ENCODE measurements around the gene COQ10A.
"Not testable (repeated sequence)": the region's sequence is repeated elsewhere in the genome, so short reads cannot be mapped to it uniquely, and the experiment has no call there.

Gene COQ10A

GRCh38 chr12:56274299-56274698, 7.6 kb downstream of the COQ10A start:
- no peak for FAIRE-seq
- no peak for DNase-seq (ENCODE audit: low spot score)

DNA sequence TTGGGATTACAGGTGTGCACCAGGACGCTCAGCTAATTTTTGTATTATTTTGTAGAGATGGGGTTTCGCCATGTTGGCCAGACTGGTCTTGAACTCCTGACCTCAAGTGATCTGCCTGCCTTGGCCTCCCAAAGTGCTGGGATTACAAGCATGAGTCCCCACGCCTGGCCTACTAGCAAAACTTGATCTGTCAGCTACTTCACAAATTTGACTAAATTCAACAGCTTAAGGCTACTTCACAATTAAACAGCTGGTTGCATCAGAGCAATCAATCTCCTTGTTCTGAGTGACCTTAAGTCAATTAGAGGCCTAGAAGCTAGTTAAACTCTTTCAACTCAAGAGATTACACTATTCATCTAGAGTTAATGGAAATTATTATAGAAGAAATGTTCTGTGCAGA, 12.2 kb downstream of the COQ10A start:
- no peak for DNase-seq (ENCODE audit: low spot score)
- no peak for FAIRE-seq

DNA sequence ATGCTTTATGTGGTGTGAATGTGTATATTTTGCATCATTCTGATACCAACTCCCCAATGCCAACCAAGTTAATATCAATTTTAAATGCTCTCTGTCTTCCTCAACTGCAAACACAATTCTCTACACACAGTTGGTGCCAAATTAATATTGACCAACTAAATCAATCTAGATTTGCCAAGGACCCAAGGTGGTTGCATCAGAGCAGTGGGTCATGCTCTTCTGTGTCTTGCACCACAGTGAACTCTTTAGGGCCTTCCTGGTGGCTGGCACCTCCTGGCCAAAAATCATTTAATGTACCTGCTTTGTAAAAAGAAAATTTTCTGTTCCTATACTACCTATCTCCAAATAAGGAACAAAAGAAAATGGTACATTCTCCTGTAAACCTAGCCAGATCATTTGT, 14.1 kb downstream of the COQ10A start:
- FAIRE-seq = no peak
- DNase-seq (ENCODE audit: low spot score) = no peak

DNA sequence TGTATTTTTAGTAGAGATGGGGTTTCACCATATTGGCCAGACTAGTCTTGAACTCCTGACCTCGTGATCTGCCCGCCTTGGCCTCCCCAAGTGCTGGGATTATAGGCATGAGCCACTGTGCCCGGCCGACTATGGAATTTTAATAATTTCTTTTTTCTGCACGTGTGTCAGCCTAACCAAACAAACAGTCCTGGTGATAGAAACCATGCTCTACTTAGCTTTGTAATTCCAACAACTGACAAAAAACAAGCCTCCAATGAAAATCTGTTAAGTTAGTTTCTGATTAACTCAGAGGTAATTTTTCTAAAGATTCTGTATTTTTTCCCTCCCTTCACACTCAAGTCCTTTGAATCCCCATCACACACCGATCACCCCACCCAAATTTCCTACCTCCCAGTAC, 15.3 kb downstream of the COQ10A start:
- DNase-seq (ENCODE audit: low spot score) (no peak), FAIRE-seq (no peak)

GRCh38 chr12:56282579-56282978, 15.8 kb downstream of the COQ10A start:
- DNase-seq (ENCODE audit: low spot score) = no peak
- no peak for FAIRE-seq

GRCh38 chr12:56284263-56284662, 17.5 kb downstream of the COQ10A start:
- not testable (repeated sequence) for FAIRE-seq; DNase-seq (ENCODE audit: low spot score)

DNA sequence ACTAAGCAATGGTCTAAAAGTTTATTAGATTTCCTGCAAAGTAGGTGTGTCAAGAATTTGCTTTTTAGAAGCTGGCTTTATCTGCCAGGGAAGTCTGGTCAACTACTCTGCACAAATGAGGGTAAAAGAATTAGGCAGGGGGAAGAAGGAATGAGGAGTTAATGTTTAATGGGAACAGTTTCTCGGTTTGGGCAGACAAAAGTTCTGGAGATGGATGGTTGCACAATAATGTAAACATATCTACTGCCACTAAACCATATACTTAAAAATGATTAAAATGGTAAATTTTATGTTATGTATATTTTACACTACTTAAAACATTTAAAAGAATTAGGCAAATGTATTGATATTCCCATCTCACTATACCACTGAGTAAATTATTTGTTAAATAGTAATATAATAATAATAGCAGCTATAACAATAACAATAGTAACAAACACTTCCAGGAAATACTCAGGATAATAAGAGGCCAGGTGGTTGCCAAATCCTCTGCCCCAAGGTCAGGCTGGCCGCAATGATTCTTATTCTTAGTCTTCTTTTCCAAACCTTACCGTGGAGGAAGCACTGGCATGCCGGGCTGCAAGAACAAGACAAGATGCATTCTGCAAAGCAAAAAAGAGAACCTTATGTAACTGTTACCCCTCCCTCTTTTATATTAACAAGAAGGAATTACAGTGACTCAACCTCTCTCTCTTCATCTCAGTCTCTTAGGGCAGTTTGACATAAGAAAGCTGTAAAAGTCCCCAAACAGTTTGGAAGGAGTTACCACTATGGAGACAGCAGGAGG, 19.5 kb downstream of the COQ10A start:
- DNase-seq (ENCODE audit: low spot score) (no peak), FAIRE-seq (no peak)

- DNase-seq (ENCODE audit: low spot score) = no peak
These were observed 22.1 kb downstream of the COQ10A start for GRCh38 chr12:56288705-56289387.

GRCh38 chr12:56293795-56294194, 27.1 kb downstream of the COQ10A start:
- FAIRE-seq (no peak), DNase-seq (ENCODE audit: low spot score) (no peak)

More at GRCh38 chr12:56288705-56289387, 22.1 kb downstream of the COQ10A start:
- no peak for FAIRE-seq

DNA sequence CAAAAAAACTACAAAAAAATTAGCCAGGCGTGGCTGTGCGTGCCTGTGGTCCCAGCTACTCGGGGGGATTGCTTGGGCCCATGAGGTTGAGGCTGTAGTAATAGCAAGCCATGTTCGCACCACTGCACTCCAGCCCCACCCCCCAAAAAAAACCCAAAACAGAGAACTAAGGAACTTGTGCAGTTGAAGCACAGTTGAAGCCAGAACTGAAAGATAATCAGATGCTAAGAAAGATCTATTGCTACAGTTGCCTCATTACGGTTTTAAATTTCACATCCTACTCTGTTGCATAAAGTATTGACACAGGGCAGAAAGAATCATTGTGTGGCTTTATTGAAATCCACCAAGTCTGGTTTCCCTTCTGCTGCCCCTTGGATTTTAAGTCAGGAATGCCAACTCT, 29.6 kb downstream of the COQ10A start:
- FAIRE-seq = no peak
- no peak for DNase-seq (ENCODE audit: low spot score)

- FAIRE-seq (no peak), DNase-seq (ENCODE audit: low spot score) (no peak)
These were observed 30.7 kb downstream of the COQ10A start for GRCh38 chr12:56297400-56297799.

DNA sequence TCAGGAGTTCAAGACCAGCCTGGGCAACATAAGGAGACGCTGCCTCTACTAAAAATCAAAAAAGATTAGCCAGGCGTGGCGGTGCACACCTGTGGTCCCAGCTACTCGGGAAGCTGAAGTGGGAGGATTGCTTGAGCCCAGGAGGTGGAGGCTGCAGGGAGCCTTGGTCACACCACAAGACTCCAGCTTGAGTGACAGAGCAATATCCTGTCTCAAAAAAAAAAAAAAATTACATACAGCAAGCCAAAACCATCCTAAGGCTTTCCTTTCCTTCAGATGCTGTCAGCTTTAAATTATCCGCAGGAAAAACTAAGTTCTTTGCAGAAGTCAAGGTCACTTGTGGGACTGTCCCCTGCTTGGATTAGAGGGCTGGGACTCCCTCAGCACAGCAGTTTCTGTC, 32.1 kb downstream of the COQ10A start:
- DNase-seq (ENCODE audit: low spot score) (no peak), FAIRE-seq (no peak)

DNA sequence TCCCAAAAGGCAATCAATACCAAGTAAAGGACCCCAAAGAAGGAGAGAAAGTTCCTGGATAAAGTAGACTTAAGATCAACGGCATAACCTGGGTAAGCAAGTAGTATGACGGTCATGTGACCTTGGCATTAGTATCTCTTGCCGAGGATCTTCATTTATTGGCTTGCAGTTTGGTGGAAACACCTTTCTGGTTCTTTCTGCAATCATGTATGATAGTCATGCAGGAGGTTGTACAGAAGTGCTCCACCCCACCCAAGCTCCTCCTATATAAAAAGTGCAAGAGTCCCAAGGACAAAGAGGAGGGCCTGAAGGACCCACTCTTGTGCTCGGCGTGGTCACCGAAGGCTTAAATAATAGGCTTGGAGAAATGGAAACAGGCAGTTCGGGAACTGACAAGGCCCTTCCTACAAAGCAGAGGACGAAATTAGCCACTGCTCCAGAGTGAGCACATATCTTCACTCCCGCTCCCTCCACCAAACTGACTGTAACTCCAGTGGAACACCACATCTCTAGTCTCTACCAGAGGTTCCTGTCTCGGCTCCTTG, 32.6 kb downstream of the COQ10A start:
- no peak for FAIRE-seq
- DNase-seq (ENCODE audit: low spot score) = no peak

DNA sequence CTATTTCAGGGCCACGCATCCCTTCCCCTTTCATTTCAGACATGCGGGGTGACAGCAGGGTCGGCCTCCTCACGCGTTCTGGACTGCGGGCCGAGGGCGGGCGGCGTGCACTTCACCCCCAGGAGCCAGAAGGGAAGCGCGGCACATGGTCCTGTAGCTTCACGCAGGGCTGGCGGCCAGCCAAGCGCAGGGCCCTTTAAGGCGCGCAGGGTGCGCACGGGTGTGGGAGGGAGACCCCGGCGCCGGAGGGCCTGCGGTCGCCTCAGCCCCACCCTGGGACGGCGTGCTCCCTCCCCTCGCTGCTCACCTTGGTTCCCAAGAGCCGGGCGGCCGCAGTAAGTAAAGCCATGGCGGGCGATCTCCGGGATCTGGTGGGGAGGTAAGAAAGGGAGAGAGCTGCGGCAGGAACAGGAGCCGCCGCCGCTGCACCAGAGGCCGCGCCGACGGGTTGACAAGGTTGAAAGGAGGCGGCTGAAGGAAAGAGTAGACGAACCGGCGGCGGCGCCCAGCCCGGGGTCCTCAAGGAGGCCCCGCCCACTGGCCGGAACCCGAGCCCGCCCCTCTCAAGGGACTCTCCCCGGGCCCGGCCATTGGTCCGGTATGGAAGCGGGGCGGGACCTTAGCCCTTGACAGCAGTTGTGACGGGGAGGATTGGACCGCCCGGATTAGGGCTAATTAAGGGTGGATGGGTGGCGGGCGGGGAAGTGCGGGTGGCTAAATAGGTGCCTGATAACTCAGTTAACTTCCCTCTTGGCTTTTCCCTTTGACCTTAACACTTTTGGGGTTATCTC, 33.3 kb downstream of the COQ10A start, which contains the start of gene CS:
CS (minus strand) TSS at position 478 of the 791 bp plus-strand sequence; CDS start at position 349, 129 bp downstream.
- DNase-seq (ENCODE audit: low spot score) (peak; percentile 91), FAIRE-seq (peak; percentile 72)

- FAIRE-seq (no peak), DNase-seq (ENCODE audit: low spot score) (no peak)
These were observed 34.1 kb downstream of the COQ10A start for GRCh38 chr12:56300644-56301464.

DNA sequence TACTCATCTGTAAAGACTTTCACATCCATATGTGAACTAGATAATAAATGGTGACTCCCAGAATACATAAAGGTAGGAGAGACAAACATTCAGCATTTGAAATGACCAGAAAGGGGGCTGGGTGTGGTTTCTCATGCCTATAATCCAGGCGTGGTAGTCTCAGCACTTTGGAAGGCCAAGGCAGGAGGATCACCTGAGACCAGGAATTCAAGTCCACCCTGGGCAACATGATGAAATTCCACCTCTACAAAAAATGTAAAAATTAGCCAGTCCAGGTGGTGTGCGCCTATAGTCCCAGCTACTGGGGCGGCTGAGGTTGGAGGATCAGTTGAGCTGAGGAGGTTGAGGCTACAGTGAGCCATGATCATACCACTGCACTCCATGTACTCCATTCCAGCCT, 37.5 kb downstream of the COQ10A start:
- FAIRE-seq = no peak

DNA sequence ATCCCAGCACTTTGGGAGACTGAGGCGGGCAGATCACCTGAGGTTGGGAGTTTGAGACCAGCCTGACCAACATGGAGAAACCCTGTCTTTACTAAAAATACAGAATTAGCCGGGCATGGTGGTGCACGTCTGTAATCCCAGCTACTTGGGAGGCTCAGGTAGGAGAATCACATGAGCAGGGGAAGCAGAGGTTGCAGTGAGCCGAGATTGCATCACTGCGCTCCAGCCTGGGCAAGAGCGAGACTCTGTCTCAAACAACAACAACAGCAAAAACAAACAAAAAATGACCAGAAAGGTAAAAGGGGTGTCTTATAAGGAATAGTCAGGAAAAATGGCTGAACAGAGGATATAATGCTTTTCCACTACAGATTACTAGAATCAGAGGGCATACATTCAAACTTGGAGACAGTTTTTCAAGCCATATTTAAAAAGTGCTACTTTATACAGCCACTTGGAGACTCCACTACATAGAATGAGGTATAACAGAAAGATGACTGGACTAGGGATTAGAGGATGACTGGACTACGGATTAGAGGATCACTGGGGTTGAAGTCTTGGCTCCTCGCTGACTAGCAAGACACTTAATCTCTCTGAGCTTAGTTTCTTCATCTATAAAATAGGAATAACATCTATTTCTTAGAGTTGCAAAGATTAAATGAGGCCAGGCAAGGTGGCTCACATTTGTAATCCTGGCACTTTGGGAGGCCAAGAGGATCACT, 38.3 kb downstream of the COQ10A start:
- no peak for DNase-seq (ENCODE audit: low spot score)
- no peak for FAIRE-seq

More for the DNA sequence above, 37.5 kb downstream of the COQ10A start:
- DNase-seq (ENCODE audit: low spot score) = no peak

GRCh38 chr12:56307221-56307965, 40.7 kb downstream of the COQ10A start:
- FAIRE-seq = no peak

DNA sequence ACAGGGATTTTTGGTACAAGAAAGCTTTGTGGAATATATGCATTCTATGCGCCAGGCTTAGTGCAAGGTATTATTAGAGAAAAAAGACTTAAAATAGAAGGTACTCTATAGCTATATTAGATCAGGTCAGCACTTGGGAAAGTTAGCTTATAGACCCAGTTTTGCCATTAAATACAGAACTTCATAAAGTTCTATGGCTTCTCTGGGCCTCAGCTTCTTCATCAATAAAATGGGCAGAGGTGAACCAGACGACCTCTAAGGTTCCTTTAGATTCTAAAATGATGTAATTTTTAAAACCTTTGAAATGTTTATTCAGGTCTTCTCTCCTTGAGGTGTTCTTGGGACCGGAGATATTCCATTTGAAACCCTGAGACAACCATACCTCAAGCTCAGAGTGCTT, 42.0 kb downstream of the COQ10A start:
- DNase-seq (ENCODE audit: low spot score) = no peak
- FAIRE-seq = no peak

More at GRCh38 chr12:56307221-56307965, 40.7 kb downstream of the COQ10A start:
- DNase-seq (ENCODE audit: low spot score) = no peak
